M059J (cell line): ENCODE measurements around the gene METTL21A. TPM values are rescaled to one million over a fixed set of nuclear protein-coding genes. Genes with fewer than 3 reads are reported as not detected.

Source experiments
- DNase-seq: peaks from one replicate; pipeline ENCODE4 v3.0.0-alpha.2; 2012; ENCODE audit warnings: low read depth
- total RNA-seq: library from RNA; depleted of rRNA; stranded (reverse); fragments of >200 nt; shearing (Covaris generic); gene quantifications from 2 replicates; pipeline ENCODE4 v1.2.3, GENCODE V29; 2014

Gene METTL21A
- total RNA-seq, 1 experiment from 2014 or later = 29.1 TPM

- peak; percentile 72 for DNase-seq
These were observed 795 bp downstream of the METTL21A start for GRCh38 chr2:207624185-207625013.

DNA sequence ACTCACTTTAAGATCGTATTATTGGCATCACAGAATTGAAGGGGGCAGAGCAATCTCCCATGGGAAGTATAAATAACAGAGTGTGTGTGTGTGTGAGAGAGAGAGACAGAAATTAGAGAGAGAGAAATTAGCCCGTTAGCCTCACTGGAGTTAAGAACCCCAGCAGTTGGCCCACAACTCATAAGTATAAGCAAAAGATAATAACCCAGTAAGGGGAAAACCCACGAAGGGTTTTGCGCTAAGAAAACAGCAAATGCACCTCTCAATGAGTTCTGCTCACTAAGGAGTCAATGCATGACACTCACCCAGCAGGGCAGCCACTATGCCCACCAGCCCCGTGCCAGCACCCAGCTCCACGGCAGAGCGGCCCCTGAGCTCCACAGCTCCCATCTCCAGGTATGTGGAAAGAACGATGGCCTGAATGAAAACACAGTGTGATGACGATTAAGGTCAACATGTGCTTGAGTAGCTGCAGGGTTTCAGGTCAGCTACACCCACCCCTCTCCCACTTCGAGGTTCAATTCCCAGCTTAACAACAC, 3.6 kb downstream of the METTL21A start:
- DNase-seq = no peak

- DNase-seq = no peak
These were observed 5.4 kb downstream of the METTL21A start for GRCh38 chr2:207619764-207620203.

DNA sequence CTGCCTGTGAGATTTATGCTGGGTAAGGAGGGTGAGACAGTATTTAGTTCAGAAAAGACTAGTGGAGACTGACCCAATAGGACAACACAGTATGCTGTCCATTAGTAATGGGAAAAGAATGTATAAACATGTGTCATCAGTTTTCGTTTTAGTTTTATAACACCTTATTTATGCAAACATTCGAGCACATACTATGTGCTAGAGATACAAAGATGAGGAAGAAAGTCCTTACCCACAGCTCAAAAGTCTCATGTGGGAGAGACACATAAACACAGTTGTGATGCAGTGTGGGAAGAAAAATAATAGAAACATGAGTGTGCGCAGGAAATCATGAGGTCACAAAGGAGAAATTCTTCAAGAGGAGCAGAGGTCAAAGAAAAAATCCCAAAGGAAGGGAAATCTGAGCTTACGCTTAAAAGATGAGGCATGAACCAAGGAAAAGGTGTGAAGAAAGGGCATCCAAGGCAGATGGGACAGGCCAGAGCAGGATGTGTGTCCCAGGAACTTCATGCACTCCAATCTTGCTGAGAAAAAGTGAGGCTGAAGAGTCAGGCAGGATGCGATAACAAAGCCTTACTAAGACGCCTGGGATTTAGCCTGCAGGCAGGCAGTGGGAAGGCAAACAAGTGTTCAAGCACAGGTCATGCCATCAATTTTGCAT, 8.1 kb downstream of the METTL21A start:
- peak; percentile 89 for DNase-seq

DNA sequence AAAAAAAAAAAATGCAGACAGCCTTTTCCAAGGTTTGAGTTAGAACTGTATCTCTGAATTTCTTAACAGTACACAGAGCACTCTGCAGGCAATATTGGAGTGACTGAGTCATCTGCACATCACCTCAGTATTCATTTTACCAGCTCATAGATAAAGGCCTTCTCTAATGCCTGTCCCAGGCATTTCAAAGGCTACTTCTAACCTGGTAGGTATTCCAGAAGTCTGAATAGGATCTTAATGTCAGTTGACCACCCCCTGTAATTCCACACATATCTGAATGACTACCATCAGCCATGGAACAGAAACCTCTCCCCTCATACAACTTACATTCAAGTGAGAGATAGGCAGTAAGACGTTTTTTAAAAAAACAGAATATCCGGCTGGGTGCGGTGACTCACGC, 9.0 kb downstream of the METTL21A start:
- peak; percentile 69 for DNase-seq

- no peak for DNase-seq
These were observed 10.4 kb downstream of the METTL21A start for GRCh38 chr2:207614824-207615223.

GRCh38 chr2:207612714-207613113, 12.5 kb downstream of the METTL21A start:
- DNase-seq = no peak

DNA sequence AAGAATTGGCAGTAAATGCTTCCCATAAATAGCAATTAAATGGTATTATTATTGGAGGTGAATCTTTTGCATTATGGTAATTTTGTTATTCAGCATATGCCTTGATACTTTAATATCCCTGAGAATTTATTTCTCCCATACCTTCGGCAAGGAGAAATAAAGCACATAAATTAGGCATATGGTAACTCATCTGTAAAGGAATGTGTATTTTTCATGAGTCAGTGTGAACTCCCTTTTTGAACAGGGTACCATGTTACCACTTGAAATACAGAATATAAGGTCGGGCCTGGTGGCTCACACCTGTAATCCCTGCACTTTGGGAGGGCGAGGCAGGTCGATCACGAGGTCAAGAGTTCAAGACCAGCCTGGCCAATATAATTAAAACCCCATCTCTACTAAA, 18.4 kb downstream of the METTL21A start:
- no peak for DNase-seq

DNA sequence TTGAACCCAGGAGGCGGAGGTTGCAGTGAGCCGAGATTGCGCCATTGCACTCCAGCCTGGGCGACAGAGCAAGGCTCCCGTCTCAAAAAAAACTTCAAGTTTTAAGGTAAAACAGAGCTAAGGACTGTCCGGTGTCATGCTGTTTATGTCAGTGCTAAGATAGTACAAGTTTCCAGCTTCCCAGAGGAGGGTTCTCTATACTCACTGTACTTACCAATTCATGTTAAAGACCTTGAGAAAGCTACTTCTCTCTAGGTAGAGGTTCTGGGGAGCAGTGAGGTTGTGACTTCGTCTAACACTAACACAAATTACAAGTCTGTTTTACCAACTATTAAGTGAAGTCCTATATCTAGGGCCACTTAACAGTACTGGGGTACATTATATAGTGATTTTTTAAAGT, 18.8 kb downstream of the METTL21A start:
- no peak for DNase-seq

GRCh38 chr2:207603486-207603885, 21.7 kb downstream of the METTL21A start:
- DNase-seq = no peak

GRCh38 chr2:207601774-207602173, 23.4 kb downstream of the METTL21A start:
- DNase-seq = no peak

DNA sequence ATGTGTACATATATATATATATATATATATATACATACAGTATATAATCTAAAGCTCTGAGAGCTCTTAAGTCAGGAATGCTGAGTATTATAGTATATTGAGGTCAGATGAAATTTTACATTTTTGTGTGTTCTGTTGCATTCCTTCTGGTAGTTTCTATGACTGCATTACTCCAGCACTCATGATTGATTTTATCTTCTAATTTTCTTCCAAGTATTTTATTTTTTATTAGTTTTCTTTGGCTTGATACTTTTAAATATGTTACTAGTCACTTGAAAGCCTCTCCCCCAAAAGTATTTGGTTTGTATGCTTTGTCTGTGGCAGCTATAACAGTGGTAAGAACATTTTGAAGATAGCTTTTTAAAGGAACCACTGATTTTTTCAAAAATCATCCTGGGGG, 25.0 kb downstream of the METTL21A start:
- DNase-seq = no peak

DNA sequence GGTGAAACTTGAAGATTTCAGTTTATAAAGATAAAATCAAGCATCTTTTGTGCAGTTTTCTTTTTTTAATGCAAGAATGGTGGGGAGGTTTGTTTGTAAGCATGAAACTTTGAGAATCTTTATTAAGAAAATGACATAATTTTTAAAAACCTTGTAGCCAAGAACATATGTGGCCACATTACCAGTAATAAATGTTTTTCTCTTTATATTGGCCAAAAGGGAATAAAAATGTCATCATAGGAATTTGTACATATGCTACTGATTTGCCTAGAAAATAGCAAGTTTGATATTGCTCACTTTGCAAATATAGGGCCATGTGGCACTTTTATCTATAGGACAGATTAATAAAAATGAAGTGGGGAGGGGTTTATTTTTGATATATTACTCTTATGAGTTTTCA, 25.6 kb downstream of the METTL21A start:
- no peak for DNase-seq

- no peak for DNase-seq
These were observed 30.5 kb downstream of the METTL21A start for GRCh38 chr2:207594731-207595130.

- DNase-seq = no peak
These were observed 30.9 kb downstream of the METTL21A start for GRCh38 chr2:207594264-207594663.

DNA sequence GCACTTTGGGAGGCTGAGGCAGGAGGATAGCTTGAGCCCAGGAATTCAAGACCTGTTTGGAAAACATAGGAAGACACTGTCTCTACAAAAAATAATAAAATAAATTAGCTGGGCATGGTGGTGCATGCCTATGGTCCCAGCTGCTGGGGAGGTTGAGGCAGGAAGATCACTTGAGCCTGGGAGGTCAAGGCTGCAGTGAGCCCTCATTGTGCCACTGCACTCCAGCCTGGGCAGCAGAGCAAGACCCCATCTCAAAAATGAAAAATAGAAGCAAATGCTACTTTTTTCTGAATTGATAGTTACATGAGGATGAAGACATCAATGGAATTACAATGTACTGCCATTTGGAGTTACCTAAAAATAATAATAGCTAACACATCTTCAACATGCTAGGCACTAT, 31.9 kb downstream of the METTL21A start:
- no peak for DNase-seq

- no peak for DNase-seq
These were observed 36.1 kb downstream of the METTL21A start for GRCh38 chr2:207589143-207589542.

DNA sequence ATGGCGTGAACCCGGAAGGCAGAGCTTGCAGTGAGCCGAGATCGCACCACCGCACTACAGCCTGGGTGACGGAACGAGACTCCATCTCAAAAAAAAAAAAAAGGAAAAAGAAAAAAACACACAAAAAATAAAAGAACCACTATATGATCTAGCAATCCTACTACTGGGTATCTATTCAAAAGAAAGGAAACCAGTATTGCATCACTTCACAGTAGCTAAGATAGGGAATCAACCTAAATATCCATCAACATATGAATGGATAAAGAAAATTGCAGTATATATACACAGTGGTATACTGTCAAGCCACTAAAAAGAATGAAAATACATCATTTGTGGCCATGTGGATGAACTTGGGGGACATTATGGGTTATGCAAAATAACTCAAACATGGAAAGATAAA, 37.9 kb downstream of the METTL21A start:
- DNase-seq = no peak

GRCh38 chr2:207584952-207585351, 40.2 kb downstream of the METTL21A start:
- no peak for DNase-seq

GRCh38 chr2:207571370-207571769, 53.8 kb downstream of the METTL21A start:
- no peak for DNase-seq

DNA sequence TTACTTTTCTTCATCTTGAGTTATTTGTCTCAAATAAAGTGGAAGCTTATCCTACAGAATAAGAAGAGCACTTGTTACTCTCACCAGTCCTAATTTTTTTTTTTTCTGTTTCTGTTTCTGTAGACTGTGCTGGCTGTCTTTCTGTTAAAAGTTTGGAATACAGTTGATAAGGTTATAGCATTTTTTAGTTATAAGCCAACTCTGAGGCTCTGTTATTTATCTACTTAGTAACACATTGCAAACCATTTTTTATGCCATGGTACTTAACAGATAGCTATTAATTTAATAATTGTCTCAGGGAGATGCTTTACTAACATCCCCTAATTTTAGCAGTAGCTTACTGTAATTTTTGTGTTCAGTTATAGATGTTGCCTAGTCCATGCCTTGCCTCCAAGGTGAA, 57.5 kb downstream of the METTL21A start:
- no peak for DNase-seq

GRCh38 chr2:207565736-207566500, 59.3 kb downstream of the METTL21A start:
- no peak for DNase-seq
